Fibroblast of mammary gland (primary cell): ENCODE results near the gene FGF9.
A peak's percentile ranks its signal among the peaks of the same experiment; 100 is the strongest.

Experiments used
- DNase-seq: peaks from one replicate; pipeline ENCODE4 v3.0.0-alpha.2; 2010; ENCODE audit warnings: low read depth
- H3K4me3 ChIP-seq: 2 replicates; pipeline ENCODE4 v1.5.1; 2011; ENCODE audit warnings: low read depth, mild to moderate bottlenecking, low read length, moderate library complexity; ENCODE audit not compliant: control insufficient read depth
- CTCF ChIP-seq: conservative IDR thresholded peaks from 2 replicates; pipeline ENCODE4 v1.5.1; 2011; ENCODE audit warnings: low read depth, low read length, inconsistent platforms; ENCODE audit not compliant: control insufficient read depth, insufficient read depth

The FGF9 gene

GRCh38 chr13:21670883-21671619, at the start of gene FGF9:
Gene FGF9 (plus strand): TSS chr13:21671073. CDS start chr13:21671913, 840 bp downstream.
- H3K4me3 ChIP-seq: peak within 1 kb of the TSS; percentile 22
- peak; percentile 60 for DNase-seq
- TF ChIP-seq CTCF: no peak

GRCh38 chr13:21625366-21625765, 45.5 kb upstream of the FGF9 start:
- peak; percentile 50 for TF ChIP-seq CTCF
- peak; percentile 42 for DNase-seq
- H3K4me3 ChIP-seq: no peak overlapping the region

- DNase-seq: no peak
- TF ChIP-seq CTCF: no peak
- no peak overlapping the region for H3K4me3 ChIP-seq
Observed at GRCh38 chr13:21632196-21632595, 38.7 kb upstream of the FGF9 start.

GRCh38 chr13:21636656-21637055, 34.2 kb upstream of the FGF9 start:
- no peak overlapping the region for H3K4me3 ChIP-seq
- TF ChIP-seq CTCF: no peak
- no peak for DNase-seq

GRCh38 chr13:21637296-21637695, 33.6 kb upstream of the FGF9 start:
- H3K4me3 ChIP-seq: no peak overlapping the region
- peak; percentile 56 for DNase-seq
- no peak for TF ChIP-seq CTCF

- H3K4me3 ChIP-seq: no peak overlapping the region
Observed at GRCh38 chr13:21638319-21639282, 32.3 kb upstream of the FGF9 start.

More at GRCh38 chr13:21638319-21639282, 32.3 kb upstream of the FGF9 start:
- peak; percentile 25 for DNase-seq
- peak; percentile 74 for TF ChIP-seq CTCF
